IMR-90 (cell line): ENCODE data around the gene IRAK1BP1. TPM values are rescaled to one million over a fixed set of nuclear protein-coding genes. Genes with fewer than 3 reads are reported as not detected.
A peak's percentile ranks its signal among the peaks of the same experiment; 100 is the strongest.

Source experiments
- ATAC-seq: fragments of 200-7000 bp; cut with Tn5 transposase; 2 replicates; pipeline ENCODE4 v1.9.1; 2020; ENCODE audit warnings: low read depth, mild to moderate bottlenecking, moderate library complexity
- BruUV-seq: library from RNA; stranded (reverse); fragments of 400-500 nt; replicated peaks from 2 replicates; lab custom pipeline; 2021; lab: Mats Ljungman, UMichigan
- CTCF ChIA-PET: fragments of 300-600 bp; formaldehyde crosslinking; extraction: SDS; loops from one replicate; lab custom pipeline; 2021; ENCODE audit warnings: antibody characterized with exemption; lab: Yijun Ruan, JAX
- POLR2A ChIA-PET: fragments of 300-600 bp; sonication (Branson Sonifier 250); formaldehyde crosslinking; loops from one replicate; lab custom pipeline; 2022; ENCODE audit warnings: antibody characterized with exemption; ENCODE audit not compliant: unreplicated experiment; lab: Charles Lee
- DNase-seq: peaks from one replicate; pipeline ENCODE4 v3.0.0; 2013
- H2AFZ ChIP-seq: replicated peaks from 2 replicates; pipeline ENCODE3; 2013; ENCODE audit warnings: low read length, mild to moderate bottlenecking; ENCODE audit not compliant: poor library complexity
- H2AK5ac ChIP-seq: 2 replicates; pipeline ENCODE4 v1.6.1; 2013; ENCODE audit warnings: low read depth, low read length, inconsistent platforms
- H2AK9ac ChIP-seq: replicated peaks from 2 replicates; pipeline ENCODE3; 2013; ENCODE audit warnings: mild to moderate bottlenecking, low read depth, low read length, moderate library complexity; ENCODE audit not compliant: poor library complexity
- H2BK120ac ChIP-seq: 2 replicates; pipeline ENCODE4 v1.6.1; 2013; ENCODE audit warnings: low read depth, low read length, inconsistent platforms
- H2BK15ac ChIP-seq: 3 replicates; pipeline ENCODE4 v1.6.1; 2013; ENCODE audit warnings: low read depth, low read length, inconsistent platforms
- H2BK20ac ChIP-seq: 2 replicates; pipeline ENCODE4 v1.6.1; 2013; ENCODE audit warnings: low read depth, mild to moderate bottlenecking, inconsistent platforms, low read length, moderate library complexity
- H2BK5ac ChIP-seq: 2 replicates; pipeline ENCODE4 v1.6.1; 2013; ENCODE audit warnings: mild to moderate bottlenecking, low read depth, low read length, inconsistent platforms; ENCODE audit not compliant: poor library complexity, severe bottlenecking
- H3K14ac ChIP-seq: replicated peaks from 2 replicates; pipeline ENCODE4 v1.6.1; 2013; ENCODE audit warnings: low read depth, low read length, inconsistent platforms
- H3K18ac ChIP-seq: 2 replicates; pipeline ENCODE4 v1.6.1; 2013; ENCODE audit warnings: low read depth, low read length, control low read depth
- H3K23ac ChIP-seq: 2 replicates; pipeline ENCODE4 v1.6.1; 2013; ENCODE audit warnings: low read depth, low read length, inconsistent platforms
- H3K27ac ChIP-seq: 2 replicates; pipeline ENCODE4 v1.5.1; 2013; ENCODE audit warnings: mild to moderate bottlenecking, control low read depth, low read length; ENCODE audit not compliant: insufficient read depth
- H3K27me3 ChIP-seq: 2 replicates; pipeline ENCODE4 v1.6.1; 2013; ENCODE audit warnings: low read length; ENCODE audit not compliant: control insufficient read depth, insufficient read depth
- H3K36me3 ChIP-seq: 2 replicates; pipeline ENCODE4 v1.6.1; 2013; ENCODE audit warnings: low read length, mixed read lengths; ENCODE audit not compliant: control insufficient read depth, insufficient read depth
- H3K4ac ChIP-seq: 2 replicates; pipeline ENCODE4 v1.6.1; 2013; ENCODE audit warnings: low read depth, low read length, inconsistent platforms
- H3K4me1 ChIP-seq: 2 replicates; pipeline ENCODE4 v1.6.1; 2013; ENCODE audit warnings: low read length, mixed read lengths; ENCODE audit not compliant: control insufficient read depth, insufficient read depth
- H3K4me2 ChIP-seq: 2 replicates; pipeline ENCODE4 v1.6.1; 2013; ENCODE audit warnings: low read depth, mild to moderate bottlenecking, control low read depth, low read length, moderate library complexity
- H3K4me3 ChIP-seq: 2 replicates; pipeline ENCODE4 v1.5.1; 2013; ENCODE audit warnings: low read depth, mild to moderate bottlenecking, control low read depth, low read length, moderate library complexity; ENCODE audit not compliant: insufficient read depth
- H3K56ac ChIP-seq: 2 replicates; pipeline ENCODE4 v1.6.1; 2013; ENCODE audit warnings: low read length, inconsistent platforms; ENCODE audit not compliant: insufficient read depth; ENCODE audit errors: extremely low read depth
- H3K79me1 ChIP-seq, 2 experiments: 2 replicates each; pipeline ENCODE4 v1.6.1; 2013; ENCODE audit warnings: low read length in 2 of 2, inconsistent platforms in 1 of 2, low read depth in 1 of 2
- H3K9ac ChIP-seq: 2 replicates; pipeline ENCODE4 v1.6.1; 2013; ENCODE audit warnings: low read depth, low read length, control low read depth
- H3K9me1 ChIP-seq: 2 replicates; pipeline ENCODE4 v1.6.1; 2013; ENCODE audit warnings: low read length, inconsistent platforms; ENCODE audit not compliant: insufficient read depth
- H3K9me3 ChIP-seq: 2 replicates; pipeline ENCODE4 v1.6.1; 2013; ENCODE audit warnings: low read length; ENCODE audit not compliant: control insufficient read depth, insufficient read depth
- H4K20me1 ChIP-seq: 2 replicates; pipeline ENCODE4 v1.6.1; 2013; ENCODE audit warnings: low read length, inconsistent platforms; ENCODE audit not compliant: insufficient read depth
- H4K5ac ChIP-seq: 2 replicates; pipeline ENCODE4 v1.6.1; 2013; ENCODE audit warnings: mild to moderate bottlenecking, low read depth, low read length, control low read depth
- H4K8ac ChIP-seq, 2 experiments: 2 replicates each; pipeline ENCODE4 v1.6.1; 2013; ENCODE audit warnings: low read depth in 2 of 2, low read length in 2 of 2, control low read depth in 1 of 2, inconsistent platforms in 1 of 2
- H4K91ac ChIP-seq: 2 replicates; pipeline ENCODE4 v1.6.1; 2013; ENCODE audit warnings: low read depth, low read length, inconsistent platforms; ENCODE audit not compliant: insufficient read depth
- BHLHE40 ChIP-seq: fragments of 150-350 bp; IDR thresholded peaks from 2 replicates; pipeline ENCODE4 v1.6.1; 2016; ENCODE audit warnings: mild to moderate bottlenecking, low read depth, low read length
- CEBPB ChIP-seq: IDR thresholded peaks from 2 replicates; pipeline ENCODE4 v1.6.1; 2012; ENCODE audit warnings: low read depth, low read length, improper control_type of control experiment
- CHD1 ChIP-seq: IDR thresholded peaks from 2 replicates; pipeline ENCODE4 v1.6.1; 2012; ENCODE audit warnings: low read depth, low read length, improper control_type of control experiment
- CTCF ChIP-seq: conservative IDR thresholded peaks from 2 replicates; pipeline ENCODE4 v1.5.1; 2012; ENCODE audit warnings: mild to moderate bottlenecking, low read depth, low read length, improper control_type of control experiment
- ELK1 ChIP-seq: fragments of 150-350 bp; IDR thresholded peaks from 2 replicates; pipeline ENCODE4 v1.6.1; 2016; ENCODE audit warnings: low read depth, mild to moderate bottlenecking, low read length, moderate library complexity, borderline replicate concordance
- FOS ChIP-seq: fragments of 150-350 bp; IDR thresholded peaks from 2 replicates; pipeline ENCODE4 v1.6.1; 2016; ENCODE audit warnings: low read depth, low read length
- MAFK ChIP-seq: IDR thresholded peaks from 2 replicates; pipeline ENCODE4 v1.6.1; 2012; ENCODE audit warnings: low read depth, low read length, improper control_type of control experiment
- MAZ ChIP-seq: IDR thresholded peaks from 2 replicates; pipeline ENCODE4 v1.6.1; 2012; ENCODE audit warnings: low read depth, mild to moderate bottlenecking, low read length, improper control_type of control experiment, moderate library complexity, borderline replicate concordance
- MXI1 ChIP-seq: IDR thresholded peaks from 2 replicates; pipeline ENCODE4 v1.6.1; 2012; ENCODE audit warnings: low read depth, mild to moderate bottlenecking, low read length, moderate library complexity, borderline replicate concordance
- NFE2L2 ChIP-seq: fragments of 150-350 bp; IDR thresholded peaks from 2 replicates; pipeline ENCODE4 v1.6.1; 2016; ENCODE audit warnings: low read depth, mild to moderate bottlenecking, low read length
- POLR2A ChIP-seq: IDR thresholded peaks from 2 replicates; pipeline ENCODE4 v1.6.1; 2012; ENCODE audit warnings: mild to moderate bottlenecking, low read depth, low read length
- RAD21 ChIP-seq: IDR thresholded peaks from 2 replicates; pipeline ENCODE4 v1.6.1; 2012; ENCODE audit warnings: low read length, improper control_type of control experiment
- RCOR1 ChIP-seq: IDR thresholded peaks from 2 replicates; pipeline ENCODE4 v1.6.1; 2012; ENCODE audit warnings: mild to moderate bottlenecking, low read length, improper control_type of control experiment; ENCODE audit not compliant: insufficient replicate concordance
- RFX5 ChIP-seq: IDR thresholded peaks from 2 replicates; pipeline ENCODE4 v1.8.0; 2012; ENCODE audit warnings: low read depth, mild to moderate bottlenecking, low read length, moderate library complexity
- SMC3 ChIP-seq: fragments of 150-350 bp; IDR thresholded peaks from 2 replicates; pipeline ENCODE4 v1.6.1; 2016; ENCODE audit warnings: low read depth, mild to moderate bottlenecking, antibody characterized with exemption, low read length, moderate library complexity
- USF2 ChIP-seq: fragments of 150-350 bp; IDR thresholded peaks from 2 replicates; pipeline ENCODE4 v1.6.1; 2017; ENCODE audit warnings: mild to moderate bottlenecking, antibody characterized with exemption, low read length, low read depth
- WGBS, 2 experiments: methylation state at CpG; one replicate each; pipeline versions ENCODE4 v1.1.5 to v1.1.7; 2013; ENCODE audit warnings: missing lambda C conversion rate in 2 of 2; ENCODE audit not compliant: insufficient read length in 1 of 2; ENCODE audit errors: extremely low coverage in 2 of 2; 5-methylcytosine and 5-hydroxymethylcytosine counted together
- dilution Hi-C: fragments of 300-500 bp; cut with HindIII; formaldehyde crosslinking; loops from one replicate; pipeline ENCODE4 v1.14.3; 2018; ENCODE audit warnings: low sequenced_read_pairs; ENCODE audit not compliant: unreplicated experiment
- in situ Hi-C: fragments of 300-500 bp; cut with MboI; formaldehyde crosslinking; loops from 3 replicates; pipeline ENCODE4 v1.14.3; 2019; ENCODE audit warnings: low sequenced_read_pairs, inconsistent platforms, mixed read lengths
- intact Hi-C: fragments of 100-400 bp; cut with micrococcal nuclease; formaldehyde crosslinking; loops from 2 replicates; pipeline ENCODE4 v1.10.0; 2022
- polyA plus RNA-seq, 3 experiments: library from polyadenylated mRNA; depleted of rRNA; stranded (reverse); fragments of >200 nt; gene quantifications; 2 replicates each; pipeline ENCODE4 v1.2.3, GENCODE V29; 2012; ENCODE audit warnings: low replicate concordance in 1 of 3
- total RNA-seq: library from RNA; depleted of rRNA; stranded (reverse); fragments of >200 nt; gene quantifications from 2 replicates; pipeline ENCODE4 v1.2.3, GENCODE V29; 2012

Gene IRAK1BP1
- total and polyA plus RNA-seq, 2 of the 4 experiments (the other 2 are of a cell fraction), result 0.94 to 2.2 TPM

- no peaks in the 10 kb centered on the region for H3K9me3 ChIP-seq
- H4K20me1 ChIP-seq, result no peaks in the 10 kb centered on the region
- no peak overlapping the region for H2AK9ac ChIP-seq
- no peaks in the 10 kb centered on the region for H3K36me3 ChIP-seq
- no peaks in the 10 kb centered on the region; a peak in 2 of 4 replicates for H3K79me1 ChIP-seq
- no peak overlapping the region for H2BK20ac ChIP-seq
- H2AK5ac ChIP-seq, result no peak overlapping the region
- WGBS, 2 experiments, result 20% methylated on average over 1 of the region's 13 CpGs; no CpG with 5 or more reads in 1 of the 2 experiments
- ChIA-PET POLR2A (no interaction called here), CTCF (no interaction called here)
- peak overlapping the region; percentile 57 for H3K14ac ChIP-seq
- no peaks in the 10 kb centered on the region for H3K9me1 ChIP-seq
- H3K56ac ChIP-seq, result peak overlapping the region; percentile 77
- H3K4me2 ChIP-seq, result peak overlapping the region; percentile 96
- dilution Hi-C loops (no loop called here), in situ Hi-C loops (no loop called here), intact Hi-C loops (loop anchor here (5.0 to 10.0 kb wide), 2 partner anchors 210 to 368 kb away; partner anchors contain the start of genes HMGN3 and PHIP)
- peak overlapping the region; percentile 56 for H4K91ac ChIP-seq
- ATAC-seq, result peak; percentile 64
- H3K18ac ChIP-seq, result peak overlapping the region; percentile 65
- peak overlapping the region; percentile 23 for H2BK5ac ChIP-seq
- BruUV-seq, result no TSS peak
- peak overlapping the region; percentile 91 to 92 for H4K8ac ChIP-seq
- no peak overlapping the region for H3K23ac ChIP-seq
- peak overlapping the region; percentile 93 for H2AFZ ChIP-seq
- no peak overlapping the region for H2BK15ac ChIP-seq
- peak overlapping the region; percentile 68 for H3K27ac ChIP-seq
- H3K4me3 ChIP-seq, result peak overlapping the region; percentile 90
- no peaks in the 10 kb centered on the region for H3K4me1 ChIP-seq
- TF ChIP-seq RFX5 (no peak), BHLHE40 (no peak), POLR2A (no peak), CHD1 (no peak), FOS (no peak), USF2 (no peak), ELK1 (no peak), CEBPB (no peak), MAZ (no peak), NFE2L2 (no peak), CTCF (no peak), MXI1 (no peak), RCOR1 (no peak), SMC3 (no peak), RAD21 (no peak), MAFK (no peak)
- H2BK120ac ChIP-seq, result peak overlapping the region; percentile 33
- H3K27me3 ChIP-seq, result no peaks in the 10 kb centered on the region
- peak overlapping the region; percentile 77 for H3K4ac ChIP-seq
- no peak for DNase-seq
- peak overlapping the region; percentile 87 for H3K9ac ChIP-seq
- H4K5ac ChIP-seq, result peak overlapping the region; percentile 97
Measured at GRCh38 chr6:78867020-78867369, 356 bp upstream of the IRAK1BP1 start.
